ENCODE data around the gene DTNBP1.

Gene DTNBP1

GRCh38 chr6:15662326-15663129, at the start of gene DTNBP1:
DTNBP1 (minus strand) TSS chr6:15663028; CDS start chr6:15662869, 159 bp downstream.
- DNase-seq (ENCODE audit: low read depth) = peak; percentile 45

- no peak for DNase-seq (ENCODE audit: low read depth)
Measured at GRCh38 chr6:15709651-15710269, 46.9 kb upstream of the DTNBP1 start.

- no peak for DNase-seq (ENCODE audit: low read depth)
Measured at GRCh38 chr6:15708231-15708630, 45.4 kb upstream of the DTNBP1 start.

GRCh38 chr6:15705981-15706380, 43.2 kb upstream of the DTNBP1 start:
- no peak for DNase-seq (ENCODE audit: low read depth)

- DNase-seq (ENCODE audit: low read depth) = peak; percentile 7
Measured at GRCh38 chr6:15698471-15698870, 35.6 kb upstream of the DTNBP1 start.

GRCh38 chr6:15697895-15698294, 35.1 kb upstream of the DTNBP1 start:
- DNase-seq (ENCODE audit: low read depth) = no peak

GRCh38 chr6:15691250-15691869, 28.5 kb upstream of the DTNBP1 start:
- peak; percentile 79 for DNase-seq (ENCODE audit: low read depth)

GRCh38 chr6:15690510-15690909, 27.7 kb upstream of the DTNBP1 start:
- no peak for DNase-seq (ENCODE audit: low read depth)

- DNase-seq (ENCODE audit: low read depth) = no peak
Measured at GRCh38 chr6:15689586-15690482, 27.0 kb upstream of the DTNBP1 start.

GRCh38 chr6:15685619-15686018, 22.8 kb upstream of the DTNBP1 start:
- no peak for DNase-seq (ENCODE audit: low read depth)

- no peak for DNase-seq (ENCODE audit: low read depth)
Measured at GRCh38 chr6:15682965-15683822, 20.4 kb upstream of the DTNBP1 start.

GRCh38 chr6:15681946-15682345, 19.1 kb upstream of the DTNBP1 start:
- DNase-seq (ENCODE audit: low read depth) = no peak

GRCh38 chr6:15678514-15678913, 15.7 kb upstream of the DTNBP1 start:
- DNase-seq (ENCODE audit: low read depth) = no peak

- no peak for DNase-seq (ENCODE audit: low read depth)
Measured at GRCh38 chr6:15677822-15678221, 15.0 kb upstream of the DTNBP1 start.

GRCh38 chr6:15675536-15676220, 12.8 kb upstream of the DTNBP1 start:
- DNase-seq (ENCODE audit: low read depth) = no peak

GRCh38 chr6:15674690-15675386, 12.0 kb upstream of the DTNBP1 start:
- no peak for DNase-seq (ENCODE audit: low read depth)

- no peak for DNase-seq (ENCODE audit: low read depth)
Measured at GRCh38 chr6:15673666-15674065, 10.8 kb upstream of the DTNBP1 start.

- no peak for DNase-seq (ENCODE audit: low read depth)
Measured at GRCh38 chr6:15672818-15673217, 10.0 kb upstream of the DTNBP1 start.

- no peak for DNase-seq (ENCODE audit: low read depth)
Measured at GRCh38 chr6:15672291-15672690, 9.5 kb upstream of the DTNBP1 start.

GRCh38 chr6:15668918-15669317, 6.1 kb upstream of the DTNBP1 start:
- DNase-seq (ENCODE audit: low read depth) = no peak

Data from amniotic epithelial cell (primary cell).